SK-N-SH treated with all-trans-retinoic acid at 6 μM for 48 hours (cell line): ENCODE results near the gene CPPED1.

ENCODE experiments used
- ATAC-seq: fragments of 200-7000 bp; cut with Tn5 transposase; 3 replicates; pipeline ENCODE4 v1.9.1; 2020; ENCODE audit warnings: mild to moderate bottlenecking, moderate library complexity
- ARNTL ChIP-seq: fragments of 450-650 bp; formaldehyde crosslinking; IDR thresholded peaks from 2 replicates; pipeline ENCODE4 v1.5.0; 2020; ENCODE audit warnings: low read depth, mild to moderate bottlenecking, moderate library complexity, borderline replicate concordance
- CSDC2 ChIP-seq: fragments of 250-450 bp; sonication (Bioruptor Pico); IDR thresholded peaks from 2 replicates; pipeline ENCODE4 v1.5.0; 2020; ENCODE audit warnings: mild to moderate bottlenecking, moderate library complexity
- ESRRG ChIP-seq: fragments of 250-450 bp; sonication (Bioruptor Pico); IDR thresholded peaks from 2 replicates; pipeline ENCODE4 v1.6.1; 2021; ENCODE audit warnings: mild to moderate bottlenecking
- GLIS3 ChIP-seq: fragments of 250-450 bp; sonication (Bioruptor Pico); IDR thresholded peaks from 2 replicates; pipeline ENCODE4 v1.5.0; 2020; ENCODE audit warnings: mild to moderate bottlenecking, moderate library complexity
- PPARA ChIP-seq: fragments of 250-450 bp; sonication (Bioruptor Pico); IDR thresholded peaks from 2 replicates; pipeline ENCODE4 v1.5.0; 2020; ENCODE audit warnings: mild to moderate bottlenecking, borderline replicate concordance
- TCF4 ChIP-seq: fragments of 250-450 bp; sonication (Bioruptor Pico); IDR thresholded peaks from 2 replicates; pipeline ENCODE4 v1.8.0; 2021; ENCODE audit warnings: mild to moderate bottlenecking, moderate library complexity, borderline replicate concordance
- ZC3H10 ChIP-seq: fragments of 250-450 bp; sonication (Bioruptor Pico); IDR thresholded peaks from 2 replicates; pipeline ENCODE4 v1.5.1; 2021; ENCODE audit warnings: mild to moderate bottlenecking, moderate library complexity
- ZFP3 ChIP-seq: fragments of 250-450 bp; sonication (Bioruptor Pico); IDR thresholded peaks from 2 replicates; pipeline ENCODE4 v1.5.0; 2020; ENCODE audit warnings: mild to moderate bottlenecking, moderate library complexity
- ZFP30 ChIP-seq: fragments of 450-650 bp; formaldehyde crosslinking; IDR thresholded peaks from 2 replicates; pipeline ENCODE4 v1.5.0; 2022; ENCODE audit warnings: mild to moderate bottlenecking, moderate library complexity
- ZNF8 ChIP-seq: fragments of 450-650 bp; formaldehyde crosslinking; IDR thresholded peaks from 2 replicates; pipeline ENCODE4 v1.5.0; 2020; ENCODE audit warnings: mild to moderate bottlenecking, moderate library complexity
- TF ChIP-seq, protein P1 (sequence below): fragments of 250-450 bp; sonication (Bioruptor Pico); IDR thresholded peaks from 2 replicates; pipeline ENCODE4 v1.5.1; 2020; ENCODE audit warnings: low read depth, mild to moderate bottlenecking, moderate library complexity
- TF ChIP-seq, protein P2 (sequence below): fragments of 250-450 bp; sonication (Bioruptor Pico); IDR thresholded peaks from 2 replicates; pipeline ENCODE4 v1.8.0; 2020; ENCODE audit warnings: mild to moderate bottlenecking, moderate library complexity, borderline replicate concordance
- TF ChIP-seq, protein P3 (sequence below): fragments of 250-450 bp; sonication (Bioruptor Pico); IDR thresholded peaks from 2 replicates; pipeline ENCODE4 v1.5.1; 2021; ENCODE audit warnings: mild to moderate bottlenecking, moderate library complexity
- TF ChIP-seq, protein P4 (sequence below): fragments of 250-450 bp; sonication (Bioruptor Pico); IDR thresholded peaks from 2 replicates; pipeline ENCODE4 v1.5.0; 2020; ENCODE audit warnings: mild to moderate bottlenecking, moderate library complexity

CPPED1 gene

DNA sequence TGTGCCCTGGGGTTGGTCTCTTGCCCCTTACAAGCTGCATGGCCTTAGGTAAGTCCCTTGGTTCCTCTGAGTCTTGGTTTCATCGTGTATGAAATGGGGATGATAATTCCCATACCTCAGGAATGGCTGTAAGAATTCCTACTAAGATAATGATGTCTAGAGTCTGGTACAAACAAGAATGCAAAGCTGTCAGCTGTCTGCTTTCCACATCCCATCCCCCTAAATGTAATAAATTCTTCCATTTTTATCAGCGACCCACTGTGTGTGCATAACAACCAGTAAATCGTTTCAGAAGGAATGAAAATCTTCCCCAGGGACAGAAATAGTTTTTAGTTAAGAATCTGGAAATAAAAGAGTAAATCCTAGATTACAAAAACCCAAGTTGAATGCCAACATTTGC lies 95.4 kb downstream of the CPPED1 start (continued):
- TF ChIP-seq, protein P1, sequence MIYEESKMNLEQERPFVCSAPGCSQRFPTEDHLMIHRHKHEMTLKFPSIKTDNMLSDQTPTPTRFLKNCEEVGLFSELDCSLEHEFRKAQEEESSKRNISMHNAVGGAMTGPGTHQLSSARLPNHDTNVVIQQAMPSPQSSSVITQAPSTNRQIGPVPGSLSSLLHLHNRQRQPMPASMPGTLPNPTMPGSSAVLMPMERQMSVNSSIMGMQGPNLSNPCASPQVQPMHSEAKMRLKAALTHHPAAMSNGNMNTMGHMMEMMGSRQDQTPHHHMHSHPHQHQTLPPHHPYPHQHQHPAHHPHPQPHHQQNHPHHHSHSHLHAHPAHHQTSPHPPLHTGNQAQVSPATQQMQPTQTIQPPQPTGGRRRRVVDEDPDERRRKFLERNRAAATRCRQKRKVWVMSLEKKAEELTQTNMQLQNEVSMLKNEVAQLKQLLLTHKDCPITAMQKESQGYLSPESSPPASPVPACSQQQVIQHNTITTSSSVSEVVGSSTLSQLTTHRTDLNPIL (CRISPR knock-in tag): no peak
- TF ChIP-seq ESRRG: no peak
- TF ChIP-seq ZC3H10 (CRISPR knock-in tag): no peak
- TF ChIP-seq TCF4 (CRISPR knock-in tag): no peak

DNA sequence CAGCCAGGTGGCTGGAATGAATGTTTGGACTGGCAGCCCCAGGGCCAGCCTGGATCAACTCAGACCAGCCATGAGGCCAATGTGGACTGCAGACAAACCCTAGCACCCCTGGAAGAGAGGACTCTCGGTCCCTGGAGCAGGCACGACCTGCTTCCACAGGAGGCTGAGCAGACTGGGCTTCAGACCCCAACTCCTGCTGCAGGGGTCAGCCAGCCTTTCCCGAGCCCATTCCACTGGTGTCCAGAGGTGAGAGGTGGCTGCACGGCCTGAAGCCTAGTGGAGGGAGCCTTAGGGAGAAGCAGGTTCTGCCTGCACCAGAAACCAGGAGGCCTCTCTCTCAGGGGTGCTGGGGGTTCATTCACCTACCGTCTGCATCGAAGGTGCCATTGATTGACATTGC lies 97.1 kb downstream of the CPPED1 start:
- no peak for ATAC-seq

DNA sequence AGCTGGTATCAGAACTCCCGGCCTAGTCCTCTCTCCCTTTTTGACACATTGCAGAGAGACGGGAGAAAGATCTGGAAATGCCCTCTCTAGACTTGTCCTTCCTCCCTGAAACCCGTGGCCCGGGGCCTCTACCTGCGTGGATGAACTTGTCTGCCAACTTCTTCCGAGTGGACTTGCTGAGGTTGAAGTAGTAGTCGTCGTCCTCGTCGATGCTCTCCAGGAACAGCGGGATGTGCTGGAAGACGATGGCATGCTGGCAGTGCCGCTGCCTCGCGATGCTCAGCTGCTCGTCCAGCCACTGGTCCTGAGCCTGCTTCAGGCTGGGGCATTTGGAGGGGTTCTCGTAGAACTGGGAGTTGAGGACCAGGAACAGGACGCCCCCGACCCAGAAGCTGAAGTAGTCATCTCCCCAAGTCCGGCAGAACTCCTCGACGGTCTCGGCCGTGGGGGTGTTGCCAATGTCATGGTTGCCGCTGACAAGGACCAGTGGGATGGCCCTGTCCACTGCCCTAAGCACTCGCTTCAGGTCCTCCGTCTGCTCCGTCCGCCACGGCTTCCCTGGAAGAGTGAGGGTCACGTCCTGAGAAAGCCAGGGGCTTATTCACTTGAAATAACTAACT lies 99.1 kb downstream of the CPPED1 start:
- no peak for ATAC-seq
- no peak for TF ChIP-seq CSDC2
- TF ChIP-seq PPARA (CRISPR knock-in tag): no peak
- TF ChIP-seq, protein P2, sequence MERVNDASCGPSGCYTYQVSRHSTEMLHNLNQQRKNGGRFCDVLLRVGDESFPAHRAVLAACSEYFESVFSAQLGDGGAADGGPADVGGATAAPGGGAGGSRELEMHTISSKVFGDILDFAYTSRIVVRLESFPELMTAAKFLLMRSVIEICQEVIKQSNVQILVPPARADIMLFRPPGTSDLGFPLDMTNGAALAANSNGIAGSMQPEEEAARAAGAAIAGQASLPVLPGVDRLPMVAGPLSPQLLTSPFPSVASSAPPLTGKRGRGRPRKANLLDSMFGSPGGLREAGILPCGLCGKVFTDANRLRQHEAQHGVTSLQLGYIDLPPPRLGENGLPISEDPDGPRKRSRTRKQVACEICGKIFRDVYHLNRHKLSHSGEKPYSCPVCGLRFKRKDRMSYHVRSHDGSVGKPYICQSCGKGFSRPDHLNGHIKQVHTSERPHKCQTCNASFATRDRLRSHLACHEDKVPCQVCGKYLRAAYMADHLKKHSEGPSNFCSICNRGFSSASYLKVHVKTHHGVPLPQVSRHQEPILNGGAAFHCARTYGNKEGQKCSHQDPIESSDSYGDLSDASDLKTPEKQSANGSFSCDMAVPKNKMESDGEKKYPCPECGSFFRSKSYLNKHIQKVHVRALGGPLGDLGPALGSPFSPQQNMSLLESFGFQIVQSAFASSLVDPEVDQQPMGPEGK (CRISPR knock-in tag): no peak
- TF ChIP-seq, protein P3, sequence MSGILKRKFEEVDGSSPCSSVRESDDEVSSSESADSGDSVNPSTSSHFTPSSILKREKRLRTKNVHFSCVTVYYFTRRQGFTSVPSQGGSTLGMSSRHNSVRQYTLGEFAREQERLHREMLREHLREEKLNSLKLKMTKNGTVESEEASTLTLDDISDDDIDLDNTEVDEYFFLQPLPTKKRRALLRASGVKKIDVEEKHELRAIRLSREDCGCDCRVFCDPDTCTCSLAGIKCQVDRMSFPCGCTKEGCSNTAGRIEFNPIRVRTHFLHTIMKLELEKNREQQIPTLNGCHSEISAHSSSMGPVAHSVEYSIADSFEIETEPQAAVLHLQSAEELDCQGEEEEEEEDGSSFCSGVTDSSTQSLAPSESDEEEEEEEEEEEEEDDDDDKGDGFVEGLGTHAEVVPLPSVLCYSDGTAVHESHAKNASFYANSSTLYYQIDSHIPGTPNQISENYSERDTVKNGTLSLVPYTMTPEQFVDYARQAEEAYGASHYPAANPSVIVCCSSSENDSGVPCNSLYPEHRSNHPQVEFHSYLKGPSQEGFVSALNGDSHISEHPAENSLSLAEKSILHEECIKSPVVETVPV: no peak
- no peak for TF ChIP-seq ARNTL (CRISPR knock-in tag)

More for the DNA sequence above, 97.1 kb downstream of the CPPED1 start:
- TF ChIP-seq, protein P4, sequence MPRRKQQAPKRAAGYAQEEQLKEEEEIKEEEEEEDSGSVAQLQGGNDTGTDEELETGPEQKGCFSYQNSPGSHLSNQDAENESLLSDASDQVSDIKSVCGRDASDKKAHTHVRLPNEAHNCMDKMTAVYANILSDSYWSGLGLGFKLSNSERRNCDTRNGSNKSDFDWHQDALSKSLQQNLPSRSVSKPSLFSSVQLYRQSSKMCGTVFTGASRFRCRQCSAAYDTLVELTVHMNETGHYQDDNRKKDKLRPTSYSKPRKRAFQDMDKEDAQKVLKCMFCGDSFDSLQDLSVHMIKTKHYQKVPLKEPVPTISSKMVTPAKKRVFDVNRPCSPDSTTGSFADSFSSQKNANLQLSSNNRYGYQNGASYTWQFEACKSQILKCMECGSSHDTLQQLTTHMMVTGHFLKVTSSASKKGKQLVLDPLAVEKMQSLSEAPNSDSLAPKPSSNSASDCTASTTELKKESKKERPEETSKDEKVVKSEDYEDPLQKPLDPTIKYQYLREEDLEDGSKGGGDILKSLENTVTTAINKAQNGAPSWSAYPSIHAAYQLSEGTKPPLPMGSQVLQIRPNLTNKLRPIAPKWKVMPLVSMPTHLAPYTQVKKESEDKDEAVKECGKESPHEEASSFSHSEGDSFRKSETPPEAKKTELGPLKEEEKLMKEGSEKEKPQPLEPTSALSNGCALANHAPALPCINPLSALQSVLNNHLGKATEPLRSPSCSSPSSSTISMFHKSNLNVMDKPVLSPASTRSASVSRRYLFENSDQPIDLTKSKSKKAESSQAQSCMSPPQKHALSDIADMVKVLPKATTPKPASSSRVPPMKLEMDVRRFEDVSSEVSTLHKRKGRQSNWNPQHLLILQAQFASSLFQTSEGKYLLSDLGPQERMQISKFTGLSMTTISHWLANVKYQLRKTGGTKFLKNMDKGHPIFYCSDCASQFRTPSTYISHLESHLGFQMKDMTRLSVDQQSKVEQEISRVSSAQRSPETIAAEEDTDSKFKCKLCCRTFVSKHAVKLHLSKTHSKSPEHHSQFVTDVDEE (CRISPR knock-in tag): no peak
- no peak for TF ChIP-seq TCF4 (CRISPR knock-in tag)
- TF ChIP-seq, protein P1 (CRISPR knock-in tag): no peak
- TF ChIP-seq ZFP3: no peak
- TF ChIP-seq CSDC2: no peak
- TF ChIP-seq, protein P2 (CRISPR knock-in tag): no peak
- TF ChIP-seq ZC3H10 (CRISPR knock-in tag): no peak
- no peak for TF ChIP-seq PPARA (CRISPR knock-in tag)
- TF ChIP-seq, protein P3: no peak
- no peak for TF ChIP-seq ZNF8 (CRISPR knock-in tag)
- no peak for TF ChIP-seq GLIS3 (CRISPR knock-in tag)
- no peak for TF ChIP-seq ZFP30 (CRISPR knock-in tag)
